Measurements from ENCODE around the gene PRDM16.

The PRDM16 gene

DNA sequence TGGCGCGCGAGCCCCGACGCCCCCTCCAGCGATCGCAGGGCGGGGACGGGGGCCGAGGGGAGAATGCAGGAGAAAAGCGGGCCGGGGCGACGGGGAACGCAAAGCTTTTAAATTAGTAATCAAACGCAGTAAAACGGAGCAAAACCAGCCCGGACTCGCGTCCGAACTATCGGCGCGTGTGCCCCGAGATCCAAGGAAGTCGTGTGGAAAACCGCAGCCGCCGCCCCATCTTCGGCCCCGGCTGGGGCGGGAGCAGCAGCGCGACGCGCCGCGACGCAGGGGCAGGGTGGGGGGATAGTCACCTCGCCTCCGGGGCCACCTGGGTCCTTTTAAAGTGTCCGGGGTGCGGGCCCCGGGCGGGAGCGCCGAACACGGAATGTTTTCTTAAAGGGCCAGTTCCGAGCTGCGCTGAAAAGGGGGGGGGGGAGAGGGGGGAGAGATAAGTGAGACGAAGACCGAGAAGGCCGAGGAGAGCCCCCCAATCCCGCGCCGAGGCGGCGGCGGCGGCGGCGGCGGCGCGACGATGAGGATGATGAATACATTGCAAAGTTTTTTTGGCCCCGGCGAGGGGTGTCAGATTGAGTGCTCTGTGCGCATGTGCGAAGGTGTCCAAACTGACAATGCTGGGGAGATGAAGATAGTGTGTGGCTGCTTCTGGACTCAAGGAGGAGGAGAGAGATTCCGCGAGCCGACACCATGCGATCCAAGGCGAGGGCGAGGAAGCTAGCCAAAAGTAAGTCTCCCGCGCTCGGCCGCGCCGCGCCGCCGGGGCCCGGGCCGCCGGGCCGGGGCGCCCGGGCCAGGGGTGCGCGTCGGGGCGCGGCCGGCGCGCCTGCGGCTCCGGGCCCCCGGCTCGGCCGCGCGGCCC is at the start of gene PRDM16:
PRDM16 (plus strand) TSS at position 640 of the 868 bp plus-strand sequence; CDS start at position 697, 57 bp downstream.
- DNase-seq, result no peak

DNA sequence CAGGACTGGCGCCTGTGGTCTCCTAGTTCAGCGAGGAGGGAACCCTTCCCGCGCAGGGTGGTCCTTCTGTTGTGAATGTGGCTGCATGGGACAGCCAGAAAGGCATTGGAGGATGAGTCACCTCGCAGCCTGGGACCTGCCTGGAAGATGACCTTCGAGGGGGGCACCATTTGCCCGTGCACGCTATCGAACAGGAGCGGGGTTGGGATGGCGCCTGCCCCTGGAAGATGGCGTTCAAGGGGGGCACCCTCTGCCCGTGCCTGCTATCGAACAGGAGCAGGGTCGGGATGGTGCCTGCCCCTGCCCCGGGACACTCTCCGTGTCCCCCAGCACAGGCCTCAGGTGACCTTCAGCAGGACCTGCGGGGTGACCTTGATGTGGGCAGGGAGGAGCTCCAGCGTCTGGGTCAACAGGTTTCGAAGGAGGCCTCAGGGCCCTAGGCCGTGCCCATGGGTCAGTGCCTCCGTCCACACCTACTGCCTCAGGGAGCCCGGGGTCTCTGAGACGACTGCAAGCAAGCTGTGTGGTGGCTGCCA is 49.4 kb upstream of the PRDM16 start:
- no peak for DNase-seq

DNA sequence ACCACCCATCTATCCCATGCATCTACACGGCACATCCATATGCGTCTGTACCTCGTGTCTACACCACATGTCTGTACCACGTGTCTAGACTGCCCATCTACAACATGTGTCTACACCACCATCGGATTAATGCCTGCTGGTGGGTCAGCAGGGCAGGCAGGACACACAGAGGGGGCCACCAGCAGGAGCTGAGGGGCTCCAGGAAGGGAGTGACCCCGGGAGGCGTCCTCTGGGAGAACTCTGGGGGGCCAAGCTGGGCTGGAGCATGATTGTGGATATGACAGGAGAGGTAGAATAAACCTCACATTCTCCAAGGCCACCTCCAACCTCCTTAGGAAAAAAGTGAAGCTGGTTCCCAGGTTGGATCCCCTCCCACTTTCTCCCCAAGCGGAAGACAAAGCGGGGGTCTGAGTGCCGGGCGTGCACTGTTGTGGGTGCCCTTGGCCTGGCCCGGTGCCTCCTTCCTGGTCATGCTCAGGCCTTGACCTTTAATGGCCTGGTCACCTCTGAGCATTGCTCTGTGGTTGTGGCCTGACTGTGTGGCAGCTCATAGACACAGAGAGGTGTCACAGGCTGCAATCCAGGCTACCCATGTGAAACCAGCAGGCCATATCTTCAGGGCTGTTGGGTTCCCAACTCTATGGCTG is 48.6 kb upstream of the PRDM16 start:
- DNase-seq, result no peak

DNA sequence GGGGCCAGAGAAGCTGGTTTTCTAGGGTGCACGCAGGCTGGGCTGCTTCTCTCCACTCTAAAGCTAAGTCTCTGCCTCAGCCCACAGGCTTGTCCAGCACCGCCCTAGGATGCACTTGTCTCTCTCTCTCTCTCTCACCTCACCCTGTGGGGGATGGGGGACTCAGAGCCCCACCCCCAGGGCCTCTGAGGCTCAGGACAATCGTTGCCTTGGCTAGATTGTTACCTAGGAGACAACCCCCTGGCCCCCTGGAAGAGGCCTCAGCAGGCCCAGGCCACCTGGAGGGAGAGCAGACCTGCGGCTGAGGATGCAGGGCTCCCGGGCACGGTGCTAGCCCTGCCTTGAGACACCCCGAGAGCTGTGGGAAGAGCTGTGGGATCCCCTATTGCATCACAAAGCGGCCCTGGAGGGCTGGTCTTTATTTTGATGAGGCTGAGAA is 47.8 kb upstream of the PRDM16 start, which contains the start of gene ACTRT2:
ACTRT2 (plus strand) TSS at position 235 of the 439 bp plus-strand sequence. CDS start 220 bp downstream, outside the sequence.
- no peak for DNase-seq

DNA sequence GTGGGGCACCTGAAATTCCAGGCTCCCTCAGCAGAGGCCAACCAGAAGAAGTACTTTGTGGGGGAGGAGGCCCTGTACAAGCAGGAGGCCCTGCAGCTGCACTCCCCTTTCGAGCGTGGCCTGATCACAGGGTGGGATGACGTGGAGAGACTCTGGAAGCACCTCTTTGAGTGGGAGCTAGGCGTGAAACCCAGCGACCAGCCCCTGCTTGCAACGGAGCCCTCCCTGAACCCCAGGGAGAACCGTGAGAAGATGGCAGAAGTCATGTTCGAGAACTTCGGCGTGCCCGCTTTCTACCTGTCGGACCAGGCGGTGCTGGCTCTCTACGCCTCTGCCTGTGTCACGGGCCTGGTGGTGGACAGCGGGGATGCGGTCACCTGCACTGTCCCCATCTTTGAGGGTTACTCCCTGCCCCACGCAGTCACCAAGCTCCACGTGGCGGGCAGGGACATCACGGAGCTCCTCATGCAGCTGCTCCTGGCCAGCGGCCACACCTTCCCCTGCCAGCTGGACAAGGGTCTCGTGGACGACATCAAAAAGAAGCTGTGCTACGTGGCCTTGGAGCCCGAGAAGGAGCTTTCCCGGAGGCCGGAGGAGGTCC is 47.1 kb upstream of the PRDM16 start:
- DNase-seq, result no peak

DNA sequence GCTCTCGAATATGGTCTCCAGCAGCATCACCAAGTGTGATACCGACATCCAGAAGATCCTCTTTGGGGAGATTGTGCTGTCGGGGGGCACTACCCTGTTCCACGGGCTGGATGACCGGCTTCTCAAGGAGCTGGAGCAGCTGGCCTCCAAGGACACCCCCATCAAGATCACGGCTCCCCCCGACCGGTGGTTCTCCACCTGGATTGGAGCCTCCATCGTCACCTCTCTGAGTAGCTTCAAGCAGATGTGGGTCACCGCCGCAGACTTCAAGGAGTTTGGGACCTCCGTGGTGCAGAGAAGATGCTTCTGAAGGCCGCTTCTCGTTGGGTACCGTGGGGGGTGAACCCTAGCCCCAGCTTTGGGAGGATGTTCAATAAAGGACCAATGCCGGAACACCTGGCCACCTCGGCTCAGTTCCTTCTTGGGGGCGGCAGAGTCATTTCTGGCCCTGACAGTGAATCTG is 46.5 kb upstream of the PRDM16 start:
- DNase-seq, result no peak

GRCh38 chr1:3022976-3023375 is 46.0 kb upstream of the PRDM16 start:
- DNase-seq, result no peak

GRCh38 chr1:3024019-3024418 is 45.0 kb upstream of the PRDM16 start:
- DNase-seq, result no peak

DNA sequence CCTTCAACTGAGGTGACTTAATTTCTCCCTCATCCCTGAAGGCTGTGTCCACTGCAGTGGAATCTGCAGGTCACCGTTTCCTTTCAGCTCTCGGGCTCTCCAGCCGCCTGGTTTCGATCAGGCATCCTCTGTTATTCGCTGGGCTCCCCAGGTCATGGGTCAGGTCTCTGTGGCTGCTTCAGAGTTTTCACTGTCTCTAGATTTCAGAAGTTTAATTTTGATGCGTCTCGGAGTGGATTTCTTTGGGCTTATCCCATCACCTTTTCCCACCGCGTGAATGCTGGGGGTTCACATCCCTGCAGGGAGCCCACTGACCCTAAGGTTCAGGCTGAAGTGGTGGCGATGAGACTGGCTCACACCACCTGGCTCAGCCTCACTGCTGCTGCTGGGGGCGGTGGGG is 44.4 kb upstream of the PRDM16 start:
- no peak for DNase-seq

DNA sequence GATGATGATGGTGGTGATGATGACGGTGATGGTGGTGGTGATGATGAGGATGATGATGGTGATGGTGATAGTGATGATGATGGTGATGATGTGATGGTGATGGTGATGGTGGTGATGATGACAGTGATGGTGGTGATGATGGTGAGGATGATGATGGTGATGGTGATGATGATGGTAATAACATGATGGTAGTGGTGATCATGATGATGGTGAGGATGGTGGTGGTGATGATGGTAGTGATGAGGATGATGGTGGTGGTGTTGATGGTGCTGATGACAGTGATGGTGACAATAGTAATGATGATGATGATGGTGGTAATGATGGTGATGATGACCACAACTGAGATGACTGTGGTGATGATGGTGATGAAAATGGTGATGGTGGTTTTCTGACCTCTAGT is 42.9 kb upstream of the PRDM16 start:
- DNase-seq, result no peak

GRCh38 chr1:3026581-3027391 is 42.2 kb upstream of the PRDM16 start:
- no peak for DNase-seq

DNA sequence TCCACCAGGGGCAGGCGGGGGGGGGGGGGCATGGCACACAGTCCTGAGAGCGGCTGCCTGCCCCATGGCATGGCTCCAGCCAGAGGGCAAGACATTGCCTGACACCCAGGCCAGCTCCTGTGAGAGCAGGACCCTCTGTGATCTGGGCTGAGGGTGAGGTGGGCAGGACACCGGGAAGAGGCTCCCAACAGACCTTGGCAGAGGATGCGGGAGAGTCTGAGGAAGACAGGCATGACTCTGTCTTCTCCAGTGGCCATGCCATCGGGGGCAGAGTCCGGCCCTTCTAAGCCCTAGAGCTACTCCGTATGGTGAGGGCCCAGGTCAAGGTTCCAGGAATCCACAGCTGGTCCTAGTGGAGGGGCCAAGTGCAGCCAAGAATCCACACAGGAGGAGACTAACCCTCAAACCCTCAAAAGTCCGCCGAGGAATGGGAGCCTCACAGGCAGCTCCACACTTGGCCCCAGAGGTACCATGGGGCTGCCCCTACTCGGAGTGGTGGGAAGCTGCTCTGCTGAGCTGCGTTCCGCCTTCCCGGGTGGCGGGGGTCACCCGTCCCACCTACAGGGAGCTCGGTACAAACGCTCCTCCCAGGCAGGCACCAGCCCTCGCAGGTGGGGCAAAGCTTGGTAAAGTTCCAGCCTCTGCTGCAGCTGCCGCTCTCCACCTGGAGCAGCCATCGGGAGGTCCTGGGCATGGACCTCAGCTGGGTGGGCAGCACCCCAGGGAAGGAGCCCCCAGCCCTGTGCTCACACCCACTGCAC is 41.2 kb upstream of the PRDM16 start:
- no peak for DNase-seq

GRCh38 chr1:3028531-3029282 is 40.3 kb upstream of the PRDM16 start:
- DNase-seq, result no peak

GRCh38 chr1:3029481-3029961 is 39.5 kb upstream of the PRDM16 start:
- DNase-seq, result no peak

GRCh38 chr1:3029991-3030662 is 38.9 kb upstream of the PRDM16 start:
- no peak for DNase-seq

DNA sequence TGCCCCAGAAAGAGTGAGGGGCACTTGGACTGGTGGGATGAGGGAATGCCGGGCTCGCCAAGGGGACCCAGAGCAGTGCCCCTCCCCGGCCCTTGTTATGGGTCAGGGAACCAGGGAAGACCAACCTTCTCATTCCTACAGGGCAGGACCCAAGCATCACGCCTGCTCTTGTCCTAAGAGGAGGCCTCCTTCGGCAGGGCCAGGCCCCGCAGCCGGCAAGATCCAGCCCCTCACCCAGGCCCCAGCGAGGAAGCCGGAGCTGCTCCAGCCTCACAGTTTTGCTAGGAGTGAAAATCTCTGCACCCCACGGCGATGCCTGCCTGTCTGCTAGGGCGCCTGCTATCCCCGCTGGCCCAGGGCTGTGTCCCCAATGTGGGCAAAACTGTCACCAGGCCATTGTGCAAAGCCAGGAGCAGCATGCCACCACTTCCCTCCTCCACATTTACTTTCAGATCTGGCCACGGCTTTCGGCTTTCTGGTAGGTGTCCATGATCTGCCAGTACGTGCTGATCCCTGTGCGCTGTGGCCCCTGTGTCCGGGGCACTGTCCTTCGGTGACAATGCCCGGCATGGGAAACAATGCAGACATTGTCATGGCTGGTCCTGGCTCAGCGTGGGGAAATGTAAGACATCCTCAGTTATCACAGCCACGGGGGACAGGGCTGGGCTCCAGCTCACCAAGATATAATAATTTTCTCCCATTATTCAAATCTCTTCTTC is 38.2 kb upstream of the PRDM16 start:
- DNase-seq, result no peak

DNA sequence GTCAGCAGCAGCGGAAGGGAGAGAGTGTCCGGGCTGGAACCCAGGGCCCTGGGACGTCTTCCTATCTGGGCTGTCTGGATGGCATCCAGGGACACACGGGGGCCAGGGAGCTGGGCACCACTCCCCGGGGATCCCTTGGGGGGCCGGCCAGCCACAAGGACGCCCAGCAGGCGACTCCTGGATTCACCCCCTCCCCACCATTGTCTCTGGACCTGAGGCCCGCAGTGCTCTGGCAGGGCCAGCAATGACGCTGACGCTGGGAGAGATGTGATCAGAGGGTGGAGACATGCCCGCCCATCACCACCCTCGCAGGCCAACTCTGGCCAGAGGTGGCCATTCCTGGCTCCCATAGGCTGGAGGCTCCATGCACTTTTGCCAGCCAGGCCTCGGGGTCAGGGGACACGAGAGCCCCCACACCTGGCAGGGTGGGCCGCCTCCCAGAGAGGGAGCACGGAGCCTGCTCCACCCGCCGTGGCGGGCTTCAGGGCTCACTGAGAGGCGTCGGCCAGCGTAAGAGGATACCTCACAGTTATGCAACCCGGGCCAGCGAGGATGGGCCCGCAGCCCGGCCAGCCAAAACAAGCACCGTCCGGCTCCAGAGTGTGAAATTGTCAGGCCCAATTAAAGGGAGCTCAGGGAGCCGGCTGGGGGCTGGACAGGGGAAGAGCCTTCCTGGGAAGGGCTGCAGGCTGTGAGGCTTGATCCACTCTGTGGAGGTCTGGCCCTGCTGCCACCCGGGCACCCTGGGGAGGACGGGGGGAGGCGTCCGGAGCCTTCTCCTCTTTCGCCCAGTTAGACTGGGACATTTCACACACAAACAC is 37.4 kb upstream of the PRDM16 start:
- no peak for DNase-seq

DNA sequence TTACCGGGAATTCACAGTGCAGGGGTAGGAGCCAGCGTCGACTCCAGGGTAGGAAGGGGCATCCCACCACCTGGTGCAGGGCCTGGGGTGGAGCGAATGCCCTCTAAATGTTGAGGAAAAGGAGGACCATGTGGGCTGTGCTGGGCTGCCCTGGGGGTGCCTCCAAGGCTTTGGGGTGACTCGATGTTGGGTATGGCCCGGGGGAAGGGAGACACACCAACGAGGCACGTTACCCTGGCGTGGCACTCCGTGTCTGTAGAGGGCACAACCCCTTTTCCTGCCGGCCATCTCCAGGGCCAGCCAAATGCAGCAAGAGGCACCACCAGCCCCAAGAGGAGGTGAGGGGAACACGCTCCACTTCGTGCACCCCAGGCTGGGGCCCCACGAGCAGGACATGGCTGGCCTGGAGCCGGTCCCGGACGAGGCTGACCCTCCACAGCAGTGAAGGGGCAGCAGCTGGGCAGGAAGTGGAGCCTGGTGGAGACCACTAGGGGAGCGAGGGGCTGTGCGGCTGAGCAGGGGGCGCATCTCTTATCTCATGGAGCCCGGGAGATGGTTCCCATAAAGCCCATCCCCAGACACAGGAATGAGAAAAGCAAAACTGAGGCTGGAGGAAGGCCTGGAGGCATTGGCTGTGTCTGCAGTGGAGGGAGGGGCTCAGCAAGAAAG is 36.5 kb upstream of the PRDM16 start:
- DNase-seq, result no peak
